Osteocyte (in vitro differentiated cells): ENCODE measurements around the gene PICK1. TPM values are rescaled to one million over a fixed set of nuclear protein-coding genes. Genes with fewer than 3 reads are reported as not detected.

Source experiments
- DNase-seq: peaks from one replicate; pipeline ENCODE4 v3.0.0; 2021; ENCODE audit warnings: mixed read lengths; ENCODE audit not compliant: unreplicated experiment; ENCODE audit errors: extremely low spot score
- H3K27ac Mint-ChIP-seq: one replicate; pipeline ENCODE4 v1.8.0; 2021; ENCODE audit warnings: mild to moderate bottlenecking, mixed read lengths; ENCODE audit not compliant: unreplicated experiment
- H3K27me3 Mint-ChIP-seq: one replicate; pipeline ENCODE4 v1.8.0; 2021; ENCODE audit warnings: mixed read lengths; ENCODE audit not compliant: unreplicated experiment
- H3K36me3 Mint-ChIP-seq: one replicate; pipeline ENCODE4 v1.8.0; 2021; ENCODE audit warnings: mixed read lengths; ENCODE audit not compliant: unreplicated experiment
- H3K4me1 Mint-ChIP-seq: one replicate; pipeline ENCODE4 v1.8.0; 2021; ENCODE audit warnings: mixed read lengths; ENCODE audit not compliant: unreplicated experiment
- H3K4me3 Mint-ChIP-seq: one replicate; pipeline ENCODE4 v1.8.0; 2021; ENCODE audit warnings: mild to moderate bottlenecking, moderate library complexity, mixed read lengths; ENCODE audit not compliant: unreplicated experiment
- H3K9me3 Mint-ChIP-seq: one replicate; pipeline ENCODE4 v1.8.0; 2021; ENCODE audit warnings: mixed read lengths; ENCODE audit not compliant: unreplicated experiment
- total RNA-seq: library from RNA; stranded (reverse); gene quantifications from 2 replicates; pipeline ENCODE4 v1.2.1, GENCODE V29; 2021
- TF ChIP-seq, protein P1 (sequence below): fragments of 200-600 bp; sonication (generic); IDR thresholded peaks from 2 replicates; pipeline ENCODE4 v1.5.0; 2021; ENCODE audit warnings: antibody characterized with exemption, mild to moderate bottlenecking, moderate library complexity

The PICK1 gene
- total RNA-seq, 1 donor from 2014 or later = 27.9 TPM

- no peaks in the 10 kb centered on the region for H3K36me3 Mint-ChIP-seq
- peaks cover 9% of the 10 kb centered on the region for H3K4me1 Mint-ChIP-seq
- no peak overlapping the region for H3K27ac Mint-ChIP-seq
- TF ChIP-seq, protein P1, sequence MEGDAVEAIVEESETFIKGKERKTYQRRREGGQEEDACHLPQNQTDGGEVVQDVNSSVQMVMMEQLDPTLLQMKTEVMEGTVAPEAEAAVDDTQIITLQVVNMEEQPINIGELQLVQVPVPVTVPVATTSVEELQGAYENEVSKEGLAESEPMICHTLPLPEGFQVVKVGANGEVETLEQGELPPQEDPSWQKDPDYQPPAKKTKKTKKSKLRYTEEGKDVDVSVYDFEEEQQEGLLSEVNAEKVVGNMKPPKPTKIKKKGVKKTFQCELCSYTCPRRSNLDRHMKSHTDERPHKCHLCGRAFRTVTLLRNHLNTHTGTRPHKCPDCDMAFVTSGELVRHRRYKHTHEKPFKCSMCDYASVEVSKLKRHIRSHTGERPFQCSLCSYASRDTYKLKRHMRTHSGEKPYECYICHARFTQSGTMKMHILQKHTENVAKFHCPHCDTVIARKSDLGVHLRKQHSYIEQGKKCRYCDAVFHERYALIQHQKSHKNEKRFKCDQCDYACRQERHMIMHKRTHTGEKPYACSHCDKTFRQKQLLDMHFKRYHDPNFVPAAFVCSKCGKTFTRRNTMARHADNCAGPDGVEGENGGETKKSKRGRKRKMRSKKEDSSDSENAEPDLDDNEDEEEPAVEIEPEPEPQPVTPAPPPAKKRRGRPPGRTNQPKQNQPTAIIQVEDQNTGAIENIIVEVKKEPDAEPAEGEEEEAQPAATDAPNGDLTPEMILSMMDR = no peak
- DNase-seq = no peak
- H3K9me3 Mint-ChIP-seq = no peaks in the 10 kb centered on the region
- H3K4me3 Mint-ChIP-seq = no peak overlapping the region
- H3K27me3 Mint-ChIP-seq = peaks cover 3% of the 10 kb centered on the region
Observed at GRCh38 chr22:38106814-38107578, 49.8 kb downstream of the PICK1 start.

DNA sequence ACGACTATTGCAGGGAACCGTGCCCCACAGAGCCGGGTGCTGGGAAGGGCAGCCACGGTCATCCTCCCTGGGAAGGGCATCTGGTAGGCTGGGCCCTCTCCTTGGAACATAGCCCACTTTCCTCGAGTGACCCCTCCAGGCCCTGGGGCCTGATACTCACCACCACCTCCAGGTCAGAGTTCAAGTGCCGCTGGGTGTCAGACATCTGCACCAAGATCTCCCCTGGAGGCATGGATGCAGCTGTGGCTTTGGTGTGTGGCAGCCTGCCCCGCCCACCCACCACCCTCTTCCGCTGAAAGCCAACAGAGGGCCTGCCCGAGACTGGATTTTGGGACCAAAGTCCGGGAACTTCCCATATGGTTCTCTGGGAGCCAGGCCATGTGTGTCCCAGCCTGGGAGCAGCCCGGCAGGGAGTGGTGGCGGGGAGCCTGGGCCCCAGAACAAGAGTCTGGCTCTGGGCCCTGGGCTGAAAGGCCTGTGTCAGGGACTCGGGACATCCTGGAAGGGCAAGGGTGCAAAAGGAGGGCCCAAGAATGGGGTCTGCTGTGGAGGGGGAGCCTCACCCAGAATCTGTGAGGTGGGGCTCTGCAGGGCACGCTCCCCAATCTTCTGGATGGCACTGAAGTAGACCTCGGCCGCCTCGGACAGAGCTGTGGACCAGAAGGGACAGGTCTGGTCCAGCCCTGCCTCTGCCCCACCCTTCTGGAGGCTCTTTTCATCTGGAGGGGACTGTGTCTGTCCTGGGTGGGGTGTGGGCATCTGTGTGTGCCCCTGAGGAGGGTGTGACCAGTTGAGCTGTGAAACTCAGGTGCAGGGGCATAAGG is 50.7 kb downstream of the PICK1 start:
- TF ChIP-seq, protein P1 = no peak
- DNase-seq = no peak
- peaks cover 3% of the 10 kb centered on the region for H3K27me3 Mint-ChIP-seq
- no peak overlapping the region for H3K27ac Mint-ChIP-seq
- H3K9me3 Mint-ChIP-seq = no peaks in the 10 kb centered on the region
- H3K36me3 Mint-ChIP-seq = no peaks in the 10 kb centered on the region
- H3K4me1 Mint-ChIP-seq = peaks cover 11% of the 10 kb centered on the region
- H3K4me3 Mint-ChIP-seq = no peak overlapping the region

DNA sequence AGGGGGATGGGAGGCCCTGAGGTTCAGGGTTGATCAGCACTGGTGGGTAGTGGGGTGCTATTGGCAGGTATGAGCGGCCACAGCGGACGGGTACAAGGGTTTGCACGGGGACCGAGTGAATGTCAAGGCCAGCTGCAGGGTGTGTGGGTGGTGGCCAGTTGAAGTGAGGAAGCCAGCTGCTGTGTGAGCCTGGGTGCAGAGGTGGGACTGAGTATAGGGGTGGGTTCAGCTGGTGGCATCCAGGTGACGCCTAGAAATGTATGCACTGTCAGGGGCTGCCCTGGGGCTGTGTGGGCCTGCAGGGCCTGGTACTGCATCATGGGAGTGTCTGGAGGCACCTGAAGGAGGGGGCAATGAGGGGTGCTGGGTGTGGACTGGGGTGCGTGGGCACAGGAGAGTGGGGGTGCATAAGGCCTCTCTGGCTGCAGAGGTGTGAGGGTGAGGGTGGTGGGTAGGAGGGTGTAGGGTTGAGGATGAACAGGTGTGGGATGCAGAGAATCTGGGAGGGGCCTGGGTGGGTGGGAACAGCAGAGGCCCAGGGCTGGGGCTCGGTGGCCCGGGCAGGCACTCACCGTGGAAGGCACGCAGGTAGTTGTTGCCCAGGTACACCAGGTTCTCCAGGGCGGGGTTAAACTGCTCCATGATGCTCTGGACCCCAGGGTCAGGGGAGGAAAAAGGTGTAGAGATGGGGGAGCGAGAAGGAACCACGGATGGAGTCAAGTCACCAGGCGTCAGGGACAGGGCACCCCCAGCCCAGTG is 51.5 kb downstream of the PICK1 start:
- no peaks in the 10 kb centered on the region for H3K36me3 Mint-ChIP-seq
- no peak for DNase-seq
- H3K27ac Mint-ChIP-seq = no peak overlapping the region

GRCh38 chr22:38109371-38110001 is 52.3 kb downstream of the PICK1 start:
- Mint-ChIP-seq H3K9me3 (no peaks in the 10 kb centered on the region), H3K4me1 (peaks cover 14% of the 10 kb centered on the region), H3K27me3 (no peaks in the 10 kb centered on the region), H3K27ac (no peak overlapping the region), H3K4me3 (no peak overlapping the region), H3K36me3 (no peaks in the 10 kb centered on the region)
- TF ChIP-seq, protein P1 = no peak
- DNase-seq = no peak

More for the DNA sequence above, 51.5 kb downstream of the PICK1 start:
- no peak overlapping the region for H3K4me3 Mint-ChIP-seq
- H3K4me1 Mint-ChIP-seq = peaks cover 11% of the 10 kb centered on the region
- no peaks in the 10 kb centered on the region for H3K9me3 Mint-ChIP-seq
- TF ChIP-seq, protein P1 = no peak
- peaks cover 3% of the 10 kb centered on the region for H3K27me3 Mint-ChIP-seq
